ENCODE measurements around the gene YIPF4.
A peak's percentile ranks its signal among the peaks of the same experiment; 100 is the strongest.
"Not testable (repeated sequence)": the region's sequence is repeated elsewhere in the genome, so short reads cannot be mapped to it uniquely, and the experiment has no call there.

The YIPF4 gene

DNA sequence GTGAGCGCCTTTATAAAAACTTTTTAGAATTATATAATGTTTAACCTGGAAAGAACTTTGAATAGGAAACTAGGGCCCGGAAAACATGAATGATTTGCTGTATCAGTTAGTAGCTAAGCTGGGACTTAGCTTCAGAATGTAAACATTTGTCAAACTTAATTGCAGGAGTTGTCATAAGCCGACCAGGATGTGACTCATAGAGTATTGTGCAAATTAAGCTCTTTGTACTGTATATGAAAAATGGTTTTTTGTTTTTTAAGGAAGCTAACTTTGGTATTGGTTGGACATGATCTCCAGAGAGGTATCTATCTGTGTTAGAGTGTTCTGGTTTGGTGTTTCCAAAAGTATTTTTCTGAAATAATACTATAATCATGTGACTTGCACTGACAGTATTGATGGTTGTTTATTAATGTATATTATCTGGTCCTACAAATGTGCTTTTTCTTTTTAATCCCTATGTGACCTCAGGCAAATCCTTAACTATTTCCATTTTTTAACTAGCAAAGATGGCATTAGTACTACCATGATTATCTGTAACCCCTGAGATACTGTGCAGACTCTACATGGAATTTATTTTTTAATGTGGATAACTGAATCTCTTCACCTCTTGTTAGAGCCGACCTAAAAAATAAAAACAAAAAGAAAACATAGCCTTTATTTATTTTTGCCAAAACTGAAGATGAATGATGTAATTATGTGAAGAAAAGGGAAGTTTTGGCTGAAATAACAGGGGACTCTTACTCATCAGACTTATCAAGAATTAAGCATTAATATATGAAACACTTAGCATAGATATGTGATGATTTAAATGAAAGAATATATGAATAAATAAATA, 11.7 kb downstream of the YIPF4 start:
- DNase-seq: peak; percentile 3

- no peak for DNase-seq
Measured at GRCh38 chr2:32290000-32290339, 12.3 kb downstream of the YIPF4 start.

- DNase-seq: no peak
Measured at GRCh38 chr2:32291746-32292145, 14.0 kb downstream of the YIPF4 start.

GRCh38 chr2:32293493-32293892, 15.8 kb downstream of the YIPF4 start:
- DNase-seq: not testable (repeated sequence)

DNA sequence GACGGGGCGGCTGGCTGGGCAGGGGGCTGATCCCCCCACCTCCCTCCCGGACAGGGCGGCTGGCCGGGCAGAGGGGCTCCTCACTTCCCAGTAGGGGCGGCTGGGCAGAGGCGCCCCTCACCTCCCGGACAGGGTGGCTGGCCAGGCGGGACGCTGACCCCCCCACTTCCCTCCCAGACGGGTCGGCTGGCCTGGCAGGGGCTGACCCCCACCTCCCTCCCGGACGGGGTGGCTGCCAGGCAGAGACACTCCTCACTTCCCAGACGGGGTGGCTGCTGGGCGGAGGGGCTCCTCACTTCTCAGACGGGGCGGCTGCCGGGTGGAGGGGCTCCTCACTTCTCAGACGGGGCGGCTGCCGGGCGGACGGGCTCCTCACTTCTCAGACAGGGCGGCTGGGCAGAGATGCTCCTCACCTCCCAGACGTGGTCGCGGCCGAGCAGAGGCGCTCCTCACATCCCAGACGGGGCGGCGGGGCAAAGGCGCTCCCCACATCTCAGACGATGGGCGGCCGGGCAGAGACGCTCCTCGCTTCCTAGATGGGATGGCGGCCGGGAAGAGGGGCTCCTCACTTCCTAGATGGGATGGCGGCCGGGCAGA, 16.4 kb downstream of the YIPF4 start:
- DNase-seq: not testable (repeated sequence)

GRCh38 chr2:32310577-32310976, 32.9 kb downstream of the YIPF4 start:
- DNase-seq: no peak

GRCh38 chr2:32314886-32315285, 37.2 kb downstream of the YIPF4 start:
- no peak for DNase-seq

DNA sequence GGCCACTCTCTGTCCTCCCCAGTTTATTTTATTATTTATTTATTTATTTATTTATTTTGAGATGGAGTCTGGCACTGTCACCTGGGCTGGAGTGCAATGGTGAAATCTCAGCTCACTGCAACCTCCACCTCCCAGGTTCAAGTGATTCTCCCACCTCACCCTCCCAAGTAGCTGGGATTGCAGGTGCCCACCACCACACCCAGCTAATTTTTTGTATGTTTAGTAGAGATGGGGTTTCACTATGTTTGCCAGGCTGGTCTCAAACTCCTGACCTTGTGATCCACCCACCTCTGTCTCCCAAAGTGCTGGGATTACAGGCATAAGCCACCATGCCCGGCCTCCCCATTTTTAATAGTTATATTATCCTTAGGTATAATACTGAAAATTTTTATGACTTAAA, 51.0 kb downstream of the YIPF4 start:
- not testable (repeated sequence) for DNase-seq

GRCh38 chr2:32329180-32329980, 51.7 kb downstream of the YIPF4 start:
- DNase-seq: not testable (repeated sequence)

- no peak for DNase-seq
Measured at GRCh38 chr2:32330136-32330535, 52.4 kb downstream of the YIPF4 start.

- DNase-seq: no peak
Measured at GRCh38 chr2:32342801-32343200, 65.1 kb downstream of the YIPF4 start.

- DNase-seq: not testable (repeated sequence)
Measured at GRCh38 chr2:32350797-32351196, 73.1 kb downstream of the YIPF4 start.

DNA sequence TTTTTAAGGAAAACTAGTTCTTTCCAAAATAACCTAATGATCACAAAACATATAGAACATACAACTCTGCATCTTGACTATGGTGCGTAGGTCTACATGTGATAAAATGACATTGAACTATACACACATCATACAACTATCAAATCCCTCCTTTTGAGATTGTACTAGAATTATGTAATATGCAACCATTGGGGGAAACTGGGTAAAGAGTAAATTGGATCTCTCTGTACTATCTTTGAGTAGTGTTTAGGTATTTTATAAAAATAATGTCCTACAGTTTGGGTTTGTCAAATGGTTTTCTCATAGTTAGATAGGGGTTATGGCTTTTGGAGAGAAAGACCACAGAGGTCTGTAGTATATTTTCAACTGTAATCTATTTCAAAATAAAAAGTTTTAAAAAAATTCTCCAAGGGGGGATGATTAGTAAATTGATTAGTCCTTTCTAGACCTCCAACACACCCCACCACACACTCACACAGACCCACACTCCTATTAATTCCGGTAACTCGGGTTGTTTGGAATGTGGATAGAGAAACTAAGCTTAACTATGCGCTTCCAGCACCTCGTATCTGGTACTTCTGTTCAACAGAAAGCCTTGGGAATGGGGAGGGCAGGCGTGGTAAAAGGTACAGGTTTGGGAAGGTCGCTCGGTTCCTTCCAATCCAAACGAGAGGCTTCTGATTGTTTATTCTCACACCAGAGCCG, 78.4 kb downstream of the YIPF4 start:
- DNase-seq: no peak

- DNase-seq: peak; percentile 95
Measured at GRCh38 chr2:32356681-32357317, 79.1 kb downstream of the YIPF4 start, which contains the start of gene BIRC6. Gene BIRC6, plus strand, starts transcription at chr2:32357023. Its CDS starts 139 bp downstream, at chr2:32357162.

DNA sequence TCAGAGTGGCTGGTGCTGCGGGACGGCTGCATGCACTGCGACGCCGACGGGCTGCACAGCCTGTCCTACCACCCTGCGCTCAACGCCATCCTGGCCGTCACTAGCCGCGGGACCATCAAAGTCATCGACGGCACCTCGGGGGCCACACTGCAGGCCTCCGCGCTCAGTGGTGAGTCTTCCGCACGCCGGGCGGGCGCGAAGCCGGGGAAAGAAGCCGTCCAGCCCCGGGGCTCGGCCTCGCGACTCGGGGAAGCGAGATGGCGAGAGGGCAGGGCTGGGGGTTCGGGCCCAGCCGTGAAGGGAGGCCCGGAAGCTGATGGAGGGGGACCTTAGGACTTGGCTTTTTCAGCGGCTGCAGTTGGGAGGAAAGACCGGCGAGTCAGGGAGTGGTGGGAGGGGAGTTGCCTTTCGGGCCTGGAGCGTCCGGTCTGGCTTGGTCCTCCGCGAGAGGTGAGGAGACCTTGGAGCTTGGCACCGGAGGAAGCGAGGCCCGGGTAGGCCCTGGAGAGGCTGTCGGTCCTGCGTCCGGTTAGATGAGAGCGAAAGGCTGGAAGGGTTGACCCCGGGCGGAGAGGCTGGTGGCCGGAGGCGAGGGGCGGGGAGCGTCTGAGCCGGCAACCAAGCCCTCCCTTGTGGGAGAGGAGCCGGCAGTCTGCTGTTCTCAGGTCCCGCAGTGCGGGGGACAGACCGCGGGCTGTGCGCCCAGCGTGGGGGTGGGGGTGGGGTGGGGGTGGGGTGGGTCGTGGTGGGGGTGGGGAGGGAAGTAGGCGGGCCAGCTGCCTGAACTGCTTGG, 79.8 kb downstream of the YIPF4 start:
- DNase-seq: peak; percentile 61

GRCh38 chr2:32358111-32358482, 80.4 kb downstream of the YIPF4 start:
- DNase-seq: no peak

DNA sequence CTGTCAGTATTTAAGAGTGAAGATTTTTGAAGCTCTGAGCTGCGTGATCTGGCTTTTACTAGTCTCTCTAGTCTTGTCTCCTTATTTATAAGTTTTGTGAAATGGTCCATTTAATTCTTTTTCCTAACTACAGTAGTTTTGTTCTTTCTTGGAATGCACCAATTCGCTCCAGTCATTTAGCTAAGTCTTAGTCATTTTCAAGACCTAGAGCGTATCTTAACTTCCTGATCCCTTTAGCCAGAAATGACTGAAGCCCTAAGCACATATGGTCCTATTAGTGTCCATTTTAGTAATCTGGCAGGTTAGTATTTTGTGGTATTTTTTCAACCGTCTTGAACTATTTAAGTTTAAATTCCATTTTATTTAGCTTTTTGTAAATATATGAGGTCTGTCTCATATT, 82.7 kb downstream of the YIPF4 start:
- no peak for DNase-seq

DNA sequence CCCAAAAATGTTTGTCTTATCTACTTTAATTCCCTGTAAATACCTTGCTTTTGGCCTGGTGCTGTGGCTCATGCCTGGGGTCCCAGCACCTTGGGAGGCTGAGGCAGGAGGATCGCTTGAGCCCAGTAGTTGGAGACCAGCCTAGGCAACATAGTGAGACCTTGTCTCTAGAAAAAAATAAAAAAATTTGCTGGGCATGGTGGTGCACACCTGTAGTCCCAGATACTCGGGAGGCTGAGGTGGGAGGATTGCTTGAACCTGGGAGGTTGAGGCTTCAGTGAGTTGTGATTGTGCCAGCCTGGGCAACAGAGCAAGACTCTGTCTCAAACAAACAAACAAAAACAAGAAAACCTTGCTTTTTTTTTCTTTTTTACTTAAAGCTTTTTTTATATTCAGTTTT, 85.3 kb downstream of the YIPF4 start:
- not testable (repeated sequence) for DNase-seq

DNA sequence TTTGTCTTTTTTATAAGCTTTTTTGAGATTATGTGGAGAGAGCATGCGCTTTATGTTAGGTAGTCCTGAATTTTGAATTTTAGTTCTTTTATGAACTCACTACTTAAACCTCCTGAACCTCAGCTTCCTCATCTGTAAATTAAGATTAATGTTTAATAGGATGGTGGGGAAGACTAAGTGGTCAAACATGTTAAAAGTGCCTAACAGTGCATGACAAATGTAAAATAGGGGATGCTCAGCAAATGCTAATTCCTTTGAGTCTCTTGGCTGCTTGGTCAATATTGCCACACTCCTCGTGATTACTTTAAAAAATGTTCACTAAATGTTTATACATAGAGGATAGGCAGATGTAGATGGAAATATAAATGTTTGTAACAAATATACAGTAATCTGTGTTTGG, 85.9 kb downstream of the YIPF4 start:
- DNase-seq: no peak

DNA sequence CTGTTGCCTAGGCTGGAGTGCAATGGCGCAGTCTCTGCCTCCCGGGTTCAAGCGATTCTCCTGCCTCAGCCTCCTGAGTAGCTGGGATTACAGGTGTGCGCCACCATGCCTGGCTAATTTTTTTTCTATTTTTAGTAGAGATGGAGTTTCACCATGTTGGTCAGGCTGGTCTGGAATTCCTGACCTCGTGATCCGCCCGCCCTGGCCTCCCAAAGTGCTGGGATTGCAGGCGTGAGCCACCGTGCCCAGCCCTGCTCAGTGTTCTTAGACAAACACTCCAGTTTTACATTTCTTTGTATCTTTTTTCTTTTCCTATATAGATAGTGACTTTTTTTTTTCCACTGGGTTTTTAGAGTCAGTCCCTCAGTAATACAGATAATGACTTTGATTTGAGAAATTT, 86.6 kb downstream of the YIPF4 start:
- DNase-seq: not testable (repeated sequence)

DNA sequence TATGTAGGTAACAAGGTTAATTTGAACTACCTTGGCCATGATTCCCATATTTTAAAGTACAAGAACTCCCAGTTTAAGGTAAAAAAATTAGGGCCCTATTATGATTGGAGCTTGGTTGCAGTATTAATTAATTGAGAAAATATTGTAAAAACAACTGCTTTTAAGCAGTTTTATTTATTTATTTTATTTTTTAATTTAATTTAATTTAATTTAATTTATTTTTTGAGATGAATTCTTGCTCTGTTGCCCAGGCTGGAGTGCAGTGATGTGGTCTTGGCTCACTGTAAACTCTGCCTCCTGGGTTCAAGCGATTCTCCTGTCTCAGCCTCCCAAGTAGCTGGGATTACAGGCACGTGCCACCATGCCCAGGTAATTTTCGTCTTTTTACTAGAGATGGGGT, 88.0 kb downstream of the YIPF4 start:
- not testable (repeated sequence) for DNase-seq

Data from NCI-H69 (cell line).